HG03064 (cell line): ENCODE data around the gene HDAC11.
"Not testable (repeated sequence)": the region's sequence is repeated elsewhere in the genome, so short reads cannot be mapped to it uniquely, and the experiment has no call there.

Experiments used
- ATAC-seq: cut with Tn5 transposase; IDR thresholded peaks from one replicate; pipeline ENCODE4 v1.9.1; 2021; ENCODE audit warnings: low read depth; ENCODE audit not compliant: unreplicated experiment

Gene HDAC11

GRCh38 chr3:13521749-13522148 is 41.6 kb downstream of the HDAC11 start:
- ATAC-seq, result not testable (repeated sequence)

GRCh38 chr3:13522236-13522635 is 42.1 kb downstream of the HDAC11 start:
- ATAC-seq, result no peak

- ATAC-seq, result no peak
Observed at GRCh38 chr3:13524979-13525669, 45.0 kb downstream of the HDAC11 start.

DNA sequence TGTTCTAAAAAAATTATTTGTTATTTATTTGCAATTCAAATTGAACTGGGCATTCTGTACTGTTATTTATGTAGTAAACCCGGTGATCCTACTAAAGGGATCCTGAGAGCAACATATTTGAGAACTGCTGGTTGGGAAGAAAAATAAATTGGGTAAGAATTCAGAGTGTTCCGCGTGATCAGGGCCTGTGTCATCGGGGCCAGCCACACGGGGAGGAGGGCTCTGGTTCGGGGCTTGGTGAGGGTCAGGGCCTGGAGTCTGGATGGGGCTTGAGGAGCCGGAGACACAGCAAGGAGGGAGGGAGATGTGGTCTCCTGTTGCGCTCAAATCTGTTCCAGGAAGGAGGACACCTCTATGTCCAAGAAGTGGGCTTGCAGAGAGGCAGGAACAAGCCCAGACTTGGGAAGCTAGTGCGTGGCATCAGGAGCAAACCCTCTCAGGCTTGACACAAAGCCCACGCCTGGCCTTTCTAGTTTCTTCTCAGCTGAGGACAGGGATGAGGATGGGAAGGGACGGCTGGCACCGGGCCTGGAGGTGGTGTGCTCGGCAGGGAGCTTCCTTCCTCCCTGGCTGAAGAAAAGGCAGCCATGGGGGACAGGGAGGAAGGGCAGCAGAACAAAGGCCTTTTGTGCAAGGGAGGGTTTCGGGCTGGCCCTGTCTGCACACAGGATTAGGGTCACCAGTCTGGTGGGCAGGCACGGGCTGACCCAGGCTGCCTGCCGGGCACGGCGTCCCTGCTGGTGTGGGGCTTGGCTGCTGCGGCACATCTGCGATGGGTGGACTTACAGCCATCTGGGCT is 45.9 kb downstream of the HDAC11 start:
- ATAC-seq, result no peak

DNA sequence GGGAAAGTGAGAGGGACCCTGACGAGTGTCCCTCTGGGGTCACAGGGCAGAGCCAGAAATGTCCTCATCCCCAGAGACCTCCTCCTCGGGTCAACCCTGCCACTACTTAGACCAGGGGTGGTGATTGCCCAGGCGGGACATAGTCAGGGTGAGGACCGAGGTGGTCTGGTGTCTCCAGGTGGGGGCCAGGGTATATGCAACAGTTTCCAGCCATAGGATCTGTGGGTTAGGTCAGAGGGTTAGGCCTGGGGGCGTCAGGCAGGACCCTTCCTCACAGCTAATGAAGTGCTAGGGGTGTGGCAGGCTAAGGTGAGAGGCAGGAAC is 46.5 kb downstream of the HDAC11 start:
- ATAC-seq, result no peak

DNA sequence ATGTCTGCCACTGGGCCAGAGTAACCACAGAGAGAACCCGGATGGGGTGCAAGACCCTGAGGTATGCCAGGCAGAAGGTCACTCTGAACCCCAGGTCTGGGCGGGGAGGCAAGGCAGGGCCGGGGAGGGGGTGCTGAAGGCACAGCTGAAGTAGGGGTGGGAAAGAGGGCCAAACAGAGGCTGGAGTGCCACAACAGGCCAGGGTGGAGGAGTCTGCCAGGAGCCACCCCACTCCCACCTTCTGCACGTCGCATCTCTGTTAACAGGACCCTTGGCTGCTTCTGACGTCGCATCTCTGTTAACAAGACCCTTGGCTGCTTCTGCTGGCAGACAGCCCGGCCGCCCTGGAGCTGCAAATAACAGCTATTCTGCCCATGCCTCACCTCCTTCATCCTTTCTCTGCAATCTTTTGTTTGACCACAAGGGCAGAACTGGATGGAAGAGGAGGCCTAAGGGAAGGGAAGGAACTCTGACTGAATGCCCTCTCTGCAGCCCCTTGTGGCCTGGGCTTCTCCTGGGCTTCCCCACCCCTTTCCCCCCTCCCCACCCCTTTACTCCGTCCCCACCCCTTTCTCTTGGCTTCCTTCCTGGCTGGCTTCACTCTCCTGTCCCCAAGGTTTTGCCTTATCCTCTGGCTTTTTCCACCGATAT is 48.2 kb downstream of the HDAC11 start:
- no peak for ATAC-seq

DNA sequence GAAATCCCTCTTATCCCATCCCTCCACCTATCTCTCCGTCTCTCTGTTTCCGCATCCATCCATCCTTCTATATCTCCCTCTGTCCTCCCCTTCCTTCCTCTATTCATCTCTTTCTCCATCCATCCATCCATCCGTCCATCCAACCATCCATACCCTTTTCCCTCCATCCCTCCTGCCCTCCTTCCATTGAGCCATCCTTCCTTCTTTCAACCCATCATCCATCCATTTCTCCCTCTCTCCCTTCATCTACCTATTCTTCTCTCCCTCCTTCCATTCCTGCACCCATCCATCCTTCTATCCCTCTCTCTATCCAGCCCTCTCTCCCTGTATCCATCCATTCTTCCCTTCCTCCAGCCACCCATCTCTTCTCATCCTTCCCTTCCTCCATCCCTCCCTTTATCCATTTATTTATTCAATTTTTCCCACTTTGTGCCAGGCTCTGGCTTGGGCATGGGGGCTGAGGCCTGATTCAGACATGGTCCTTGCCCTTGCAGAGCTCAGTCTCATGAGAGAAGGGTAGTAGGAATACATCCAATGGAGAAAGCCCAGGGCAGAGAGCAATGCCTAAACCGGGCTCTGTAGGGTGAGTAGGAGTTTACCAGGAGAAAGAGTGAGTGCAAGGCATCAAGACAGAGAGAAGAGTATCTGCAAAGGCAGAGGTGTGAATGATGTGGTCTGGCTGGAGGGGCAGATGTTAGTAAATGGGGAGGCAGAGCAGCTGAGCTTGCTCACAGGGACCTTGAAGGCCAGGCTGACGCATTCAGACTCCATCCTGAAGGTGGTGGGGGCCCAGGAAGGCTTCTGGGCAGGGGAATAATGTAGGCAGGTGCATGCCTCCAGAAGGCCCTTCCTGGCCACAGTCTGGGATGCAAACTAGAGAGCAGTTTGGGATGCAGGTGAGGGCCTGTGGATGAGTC is 49.3 kb downstream of the HDAC11 start:
- no peak for ATAC-seq

DNA sequence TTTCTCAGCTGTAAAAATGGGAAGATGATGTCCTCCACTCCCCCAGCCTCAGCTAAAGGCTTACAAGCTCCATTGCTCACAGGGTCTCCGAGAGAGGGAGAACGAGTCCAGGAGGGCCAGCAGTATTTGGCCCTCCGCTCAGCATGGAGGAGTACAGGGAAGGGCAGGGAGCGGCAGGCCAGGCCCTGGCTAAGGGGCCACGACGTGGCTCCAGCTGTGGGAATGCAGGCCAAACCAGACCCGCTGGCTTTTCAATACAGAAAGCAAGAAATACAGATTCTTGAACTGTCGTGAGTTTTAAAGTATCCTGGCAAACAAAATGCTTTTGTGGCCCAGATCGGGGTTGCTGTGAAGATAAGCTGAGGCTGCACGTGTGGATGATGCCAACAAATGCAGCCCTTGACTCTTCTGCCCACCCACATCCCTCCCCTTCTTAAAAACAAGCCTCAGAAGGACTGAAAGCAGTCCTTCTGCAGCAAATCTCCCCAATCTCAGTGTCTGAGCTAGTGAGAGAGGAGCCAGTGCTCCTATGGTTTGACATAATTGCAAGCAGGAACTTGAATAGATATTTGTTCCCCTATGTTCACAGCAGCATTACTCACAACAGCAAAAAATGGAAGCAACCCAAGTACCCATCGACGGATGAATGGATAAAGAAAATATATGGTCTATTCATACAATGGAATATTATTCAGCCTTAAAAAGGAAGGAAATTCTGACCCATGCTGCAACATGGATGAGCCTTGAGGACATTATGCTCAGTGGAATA is 50.3 kb downstream of the HDAC11 start:
- ATAC-seq, result no peak

DNA sequence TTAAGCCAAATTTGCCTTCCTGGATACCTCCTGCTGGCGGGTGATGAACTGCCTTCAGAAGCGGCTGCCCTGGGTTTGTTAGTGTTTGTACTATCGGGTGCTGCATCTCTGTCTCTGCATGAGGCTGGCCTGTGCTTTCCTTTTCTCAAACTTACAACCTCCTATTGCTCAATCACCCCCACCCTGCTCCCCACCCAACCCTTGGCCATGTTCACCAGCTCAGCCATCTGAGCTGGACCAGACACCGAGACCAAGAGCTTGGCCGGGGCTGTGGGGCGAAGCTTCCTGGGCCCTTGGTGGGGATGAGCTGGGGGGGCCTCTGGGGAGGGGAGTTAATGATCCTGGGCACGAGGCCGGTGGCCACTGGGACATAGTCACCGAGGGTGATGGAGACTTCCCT is 52.0 kb downstream of the HDAC11 start:
- no peak for ATAC-seq

DNA sequence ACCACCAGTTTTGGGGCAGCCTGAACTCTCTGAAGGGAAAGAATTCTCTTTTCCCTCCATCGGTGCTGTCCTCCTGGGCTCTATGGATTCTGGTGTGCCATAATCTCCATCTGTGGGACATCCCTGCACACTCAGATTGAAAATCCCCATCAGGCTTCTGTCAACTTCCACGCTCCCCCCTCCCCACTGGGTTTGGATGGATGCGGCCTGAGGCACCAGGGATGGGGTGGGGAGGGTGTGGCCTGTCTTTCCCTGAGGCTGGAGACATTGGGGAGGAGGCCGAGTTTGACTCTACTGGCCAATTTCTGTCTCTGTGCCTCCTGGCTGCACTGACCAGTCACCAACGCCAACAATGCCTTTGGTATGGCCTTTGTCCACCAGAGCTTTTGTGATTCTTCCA is 52.5 kb downstream of the HDAC11 start:
- ATAC-seq, result no peak

GRCh38 chr3:13533885-13534301 is 53.8 kb downstream of the HDAC11 start:
- no peak for ATAC-seq

DNA sequence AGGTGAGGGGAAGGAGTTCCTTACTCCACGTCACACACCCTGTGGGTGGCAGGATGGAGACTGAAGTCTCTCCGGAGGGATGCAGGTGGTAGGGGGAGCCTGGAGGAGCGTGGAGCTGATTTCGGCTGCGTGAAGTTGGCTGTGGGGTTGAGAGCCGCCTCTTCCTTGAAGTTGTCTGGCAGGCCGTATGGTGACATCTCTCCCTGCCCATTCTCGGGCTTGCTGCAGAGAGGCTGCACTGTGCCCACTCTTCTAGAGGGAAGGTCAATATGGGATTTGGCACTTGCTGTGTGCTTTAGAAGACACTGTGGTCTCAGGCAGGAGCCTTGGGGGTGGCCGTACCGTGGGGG is 55.4 kb downstream of the HDAC11 start:
- ATAC-seq, result no peak

DNA sequence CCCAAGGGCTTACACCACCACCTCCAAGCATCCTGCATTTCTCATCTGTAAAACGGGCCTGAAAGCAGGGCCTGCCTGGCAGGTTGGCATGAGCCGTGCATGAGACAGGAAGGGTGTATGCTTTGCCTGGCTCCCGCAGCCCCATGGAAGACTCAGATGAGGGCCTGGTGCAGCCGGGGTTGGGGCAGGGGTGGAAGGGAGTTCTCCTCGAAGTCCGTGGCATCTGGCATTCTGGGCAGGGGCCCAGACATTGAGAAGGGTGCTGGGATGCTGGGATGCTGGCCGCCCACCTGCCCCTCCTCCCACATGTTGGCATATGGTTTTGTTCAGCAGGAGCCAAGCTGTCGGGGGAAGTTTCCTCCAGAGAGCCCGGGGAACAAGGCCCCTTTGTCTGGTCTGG is 55.8 kb downstream of the HDAC11 start:
- no peak for ATAC-seq

GRCh38 chr3:13536432-13536831 is 56.3 kb downstream of the HDAC11 start:
- ATAC-seq, result no peak

GRCh38 chr3:13536832-13537231 is 56.7 kb downstream of the HDAC11 start:
- no peak for ATAC-seq

DNA sequence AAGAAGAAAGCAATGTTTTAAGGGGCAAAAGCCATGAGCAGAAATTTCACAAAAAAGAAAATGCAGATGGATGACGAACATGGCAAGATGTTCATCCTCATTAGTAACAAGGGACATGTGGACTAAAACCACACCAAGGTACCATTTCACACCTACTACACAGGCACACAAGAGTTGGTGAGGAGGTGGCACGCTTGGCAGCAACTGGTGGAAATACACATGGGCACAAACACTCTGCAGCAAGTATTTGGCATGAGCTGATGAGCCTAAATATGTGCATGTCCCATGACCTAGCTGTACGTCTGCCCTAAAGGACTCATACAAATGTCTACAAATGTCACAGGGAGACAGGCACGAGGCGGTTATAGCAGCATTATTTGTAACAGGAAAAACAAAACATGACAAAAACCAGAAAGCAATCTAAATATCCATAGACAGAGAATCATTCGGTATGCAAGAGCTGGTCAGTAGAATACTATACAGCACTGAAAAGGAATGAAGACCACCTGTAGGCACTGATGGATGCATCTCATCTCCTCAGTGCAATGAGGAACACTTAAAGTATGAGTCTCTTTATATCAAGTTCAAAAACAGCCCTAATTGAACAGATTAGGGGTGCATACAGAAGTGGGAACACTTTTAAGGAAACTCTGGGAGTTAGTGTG is 57.3 kb downstream of the HDAC11 start:
- ATAC-seq, result no peak

GRCh38 chr3:13537909-13538296 is 57.8 kb downstream of the HDAC11 start:
- ATAC-seq, result no peak

GRCh38 chr3:13538520-13539291 is 58.6 kb downstream of the HDAC11 start:
- ATAC-seq, result no peak

DNA sequence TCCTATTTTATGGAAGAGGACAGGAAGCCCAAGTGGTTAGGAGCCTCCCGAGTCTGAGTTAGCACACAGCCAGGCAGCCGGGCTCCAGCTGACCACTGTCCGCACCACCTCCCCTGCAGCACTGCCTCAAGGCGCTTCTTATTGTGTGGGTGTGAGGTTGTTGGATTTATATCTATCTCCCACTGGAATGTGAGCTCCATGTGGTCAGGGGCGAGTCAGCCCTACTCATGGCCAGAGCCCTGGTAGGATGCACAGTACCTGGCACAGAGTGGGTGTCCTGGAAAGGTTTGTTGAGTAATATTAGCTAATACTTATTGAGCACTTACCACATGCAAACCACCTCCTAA is 59.2 kb downstream of the HDAC11 start:
- no peak for ATAC-seq
